Ammon's horn (tissue), 1 donor: ENCODE results near the gene DYNLT2.
"Not testable (repeated sequence)": the region's sequence is repeated elsewhere in the genome, so short reads cannot be mapped to it uniquely, and the experiment has no call there.

Source experiments
- DNase-seq: peaks from one replicate; pipeline ENCODE4 v3.0.0-alpha.2; 2016; ENCODE audit warnings: low spot score

Gene DYNLT2

GRCh38 chr6:169701311-169701953, 49.9 kb downstream of the DYNLT2 start:
- DNase-seq: peak; percentile 14

GRCh38 chr6:169700296-169700695, 51.1 kb downstream of the DYNLT2 start:
- DNase-seq: peak; percentile 17

DNA sequence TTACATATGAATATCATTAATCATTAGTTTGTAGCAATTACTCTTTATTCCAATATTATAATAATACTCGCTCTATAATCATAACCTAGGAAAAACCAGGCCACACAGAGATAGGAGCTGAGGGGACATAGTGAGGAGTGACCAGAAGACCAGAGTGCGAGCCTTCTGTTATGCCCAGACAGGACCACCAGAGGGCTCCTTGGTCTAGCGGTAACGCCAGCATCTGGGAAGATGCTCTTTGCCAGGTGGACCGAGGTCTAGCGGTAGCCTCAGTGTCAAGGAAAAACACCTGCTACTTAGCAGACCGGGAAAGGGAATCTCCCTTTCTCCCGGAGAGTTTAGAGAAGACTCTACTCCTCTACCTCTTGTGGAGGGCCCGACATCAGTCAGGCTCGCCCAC, 54.3 kb downstream of the DYNLT2 start:
- not testable (repeated sequence) for DNase-seq

DNA sequence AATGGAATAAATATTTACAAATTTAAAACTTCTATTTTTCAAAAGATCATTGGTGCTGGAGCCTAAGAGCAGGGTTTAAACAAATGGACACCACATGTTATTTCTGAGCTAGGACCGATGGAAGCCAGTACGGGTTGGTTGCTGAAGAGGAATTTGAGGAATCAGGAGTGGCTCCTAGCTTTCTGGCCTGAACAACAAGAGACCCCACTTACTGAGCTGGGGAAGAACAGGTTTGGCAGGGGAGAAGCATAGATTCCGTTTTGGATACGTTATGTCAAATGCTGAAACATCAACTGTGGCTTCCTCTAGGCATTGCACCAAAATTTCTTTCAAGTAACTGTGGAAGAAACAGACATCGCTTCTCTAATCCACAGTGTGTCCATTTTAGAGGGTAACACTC, 56.2 kb downstream of the DYNLT2 start:
- DNase-seq: no peak

DNA sequence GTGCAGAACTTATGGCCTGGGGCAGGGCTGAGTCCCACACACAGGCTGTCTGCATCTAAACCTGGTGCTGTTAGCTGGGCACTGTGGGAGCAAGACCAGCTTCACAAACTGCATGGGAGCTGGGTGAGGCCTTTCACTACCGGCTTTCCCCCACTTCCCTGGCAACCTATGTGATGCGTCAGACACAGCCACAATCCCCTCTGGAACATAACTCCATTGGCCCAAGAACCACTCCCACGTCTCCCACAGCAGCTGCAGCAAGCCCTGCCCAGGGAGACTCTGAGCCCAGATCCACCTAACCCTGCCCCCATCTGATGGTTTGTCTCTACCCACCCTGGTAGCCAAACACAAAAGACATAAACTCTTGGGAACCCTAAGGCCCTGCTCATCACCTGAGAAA, 58.9 kb downstream of the DYNLT2 start:
- DNase-seq: no peak

DNA sequence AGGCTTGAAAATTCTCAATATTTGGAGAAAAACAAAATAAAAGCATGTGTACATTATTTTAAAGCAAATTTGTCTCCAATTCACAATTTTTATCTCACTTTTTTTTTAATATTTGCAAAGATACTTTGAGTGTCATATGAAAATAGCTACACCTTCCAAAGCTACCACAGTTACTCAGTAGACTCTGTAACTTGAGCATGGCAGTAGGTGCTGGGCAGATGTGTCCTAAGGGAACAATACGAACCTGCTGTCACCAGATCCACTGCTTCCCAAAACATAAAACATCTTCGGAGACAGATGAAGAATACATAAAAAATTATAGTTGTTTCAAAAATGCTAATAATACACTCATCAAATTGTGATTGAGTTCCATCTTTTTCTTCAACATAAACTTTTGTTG, 60.1 kb downstream of the DYNLT2 start:
- no peak for DNase-seq
